Endothelial cell of umbilical vein (primary cell): ENCODE measurements around the gene LGALS3BP. TPM values are rescaled to one million over a fixed set of nuclear protein-coding genes. Genes with fewer than 3 reads are reported as not detected.

ENCODE experiments used
- BruUV-seq: library from RNA; stranded (reverse); fragments of 400-500 nt; replicated peaks from 2 replicates; lab custom pipeline; 2021; lab: Mats Ljungman, UMichigan
- CTCF ChIA-PET: fragments of 300-600, 350-600 bp; sonication (Branson Sonifier 250); formaldehyde crosslinking; loops from one replicate; lab custom pipeline; 2021; ENCODE audit warnings: antibody characterized with exemption, inconsistent platforms; lab: Charles Lee
- POLR2A ChIA-PET: fragments of 300-600, 350-600 bp; sonication (Branson Sonifier 250); formaldehyde crosslinking; loops from one replicate; lab custom pipeline; 2021; ENCODE audit warnings: antibody characterized with exemption, inconsistent platforms; lab: Charles Lee
- DNase-seq: peaks from one replicate; pipeline ENCODE4 v3.0.0-alpha.2; 2011; ENCODE audit warnings: low read depth, low spot score
- FAIRE-seq: peaks from 2 replicates; lab custom pipeline; 2011; peaks lifted over from hg19 to GRCh38; lab: Jason Lieb, UNC
- H2AFZ ChIP-seq: 2 replicates; pipeline ENCODE4 v1.6.0; 2012; ENCODE audit warnings: low read depth, low read length, control low read depth, inconsistent platforms
- H3K27ac ChIP-seq: 2 replicates; pipeline ENCODE4 v1.5.1; 2011; ENCODE audit warnings: low read depth, mild to moderate bottlenecking, control low read depth, low read length, moderate library complexity; ENCODE audit not compliant: insufficient read depth
- H3K27me3 ChIP-seq, 2 experiments: 2 replicates each; pipeline versions ENCODE4 v1.6.0 to v1.6.1; 2011; ENCODE audit warnings: low read length in 2 of 2, mixed read lengths in 1 of 2; ENCODE audit not compliant: control insufficient read depth in 2 of 2, insufficient read depth in 2 of 2
- H3K36me3 ChIP-seq, 2 experiments: 2 replicates in 1 of 2; 3 replicates in 1 of 2; pipeline ENCODE4 v1.5.1; 2011; ENCODE audit warnings: low read length in 2 of 2, mild to moderate bottlenecking in 1 of 2, moderate library complexity in 1 of 2; ENCODE audit not compliant: control insufficient read depth in 2 of 2, insufficient read depth in 2 of 2; ENCODE audit errors: extremely low read depth in 1 of 2
- H3K4me1 ChIP-seq: 3 replicates; pipeline ENCODE4 v1.5.1; 2011; ENCODE audit warnings: mild to moderate bottlenecking, low read length; ENCODE audit not compliant: control insufficient read depth, insufficient read depth; ENCODE audit errors: extremely low read depth
- H3K4me2 ChIP-seq: 2 replicates; pipeline ENCODE4 v1.6.1; 2011; ENCODE audit warnings: low read length, control low read depth, mixed read lengths; ENCODE audit not compliant: insufficient read depth
- H3K4me3 ChIP-seq, 3 experiments: fragments of 200-600 bp in 1 of 3; sonication (generic), shearing (Covaris generic) in 1 of 3; replicated peaks in 1 of 3; 2 replicates each; pipeline ENCODE4 v1.5.1; 2011 to 2016; ENCODE audit warnings: control low read depth in 3 of 3, low read length in 3 of 3, mild to moderate bottlenecking in 2 of 3, inconsistent platforms in 1 of 3, low read depth in 1 of 3, moderate library complexity in 1 of 3; ENCODE audit not compliant: insufficient read depth in 1 of 3
- H3K79me2 ChIP-seq: 2 replicates; pipeline ENCODE4 v1.6.0; 2012; ENCODE audit warnings: low read length, inconsistent platforms; ENCODE audit not compliant: control insufficient read depth, insufficient read depth
- H3K9ac ChIP-seq: replicated peaks from 2 replicates; pipeline ENCODE3; 2011; ENCODE audit warnings: low read length, control low read depth; ENCODE audit not compliant: insufficient read depth; ENCODE audit errors: extremely low read depth
- H3K9me1 ChIP-seq: replicated peaks from 3 replicates; pipeline ENCODE4 v1.6.0; 2011; ENCODE audit warnings: mild to moderate bottlenecking, low read length; ENCODE audit not compliant: control insufficient read depth, insufficient read depth; ENCODE audit errors: extremely low read depth
- H3K9me3 ChIP-seq: replicated peaks from 2 replicates; pipeline ENCODE4 v1.5.1; 2012; ENCODE audit warnings: low read length, inconsistent platforms; ENCODE audit not compliant: control insufficient read depth, insufficient read depth
- H4K20me1 ChIP-seq: replicated peaks from 2 replicates; pipeline ENCODE3; 2011; ENCODE audit warnings: mild to moderate bottlenecking, low read length; ENCODE audit not compliant: control insufficient read depth, insufficient read depth; ENCODE audit errors: extremely low read depth
- CTCF ChIP-seq, 2 donors: IDR thresholded peaks; 1 replicate in 1 of 2; 2 replicates in 1 of 2; pipeline ENCODE4 v1.5.1; 2011; ENCODE audit warnings: low read length in 2 of 2, mild to moderate bottlenecking in 2 of 2, moderate library complexity in 2 of 2, control low read depth in 1 of 2, inconsistent platforms in 1 of 2, low read depth in 1 of 2; ENCODE audit not compliant: insufficient read depth in 1 of 2; ENCODE audit errors: extremely low read depth in 1 of 2
- EZH2 ChIP-seq: IDR thresholded peaks from 2 replicates; pipeline ENCODE4 v1.6.1; 2012; ENCODE audit warnings: borderline replicate concordance, low read depth, mild to moderate bottlenecking, moderate library complexity, low read length, inconsistent platforms; ENCODE audit not compliant: severe bottlenecking
- FOS ChIP-seq: IDR thresholded peaks from 2 replicates; pipeline ENCODE4 v1.6.1; 2011; ENCODE audit warnings: mild to moderate bottlenecking, low read length, moderate library complexity, borderline replicate concordance; ENCODE audit not compliant: insufficient read depth
- GATA2 ChIP-seq: IDR thresholded peaks from 2 replicates; pipeline ENCODE4 v1.7.0; 2011; ENCODE audit warnings: low read depth, mild to moderate bottlenecking, moderate library complexity, mixed read lengths, low read length; ENCODE audit not compliant: insufficient read length, insufficient read depth
- JUN ChIP-seq: IDR thresholded peaks from 2 replicates; pipeline ENCODE4 v1.6.1; 2011; ENCODE audit warnings: borderline replicate concordance, low read depth; ENCODE audit not compliant: insufficient read length, insufficient read depth
- MAX ChIP-seq: IDR thresholded peaks from 2 replicates; pipeline ENCODE4 v1.6.1; 2011; ENCODE audit not compliant: insufficient read depth, insufficient read length
- MYC ChIP-seq: IDR thresholded peaks from one replicate; pipeline ENCODE4 v1.6.1; 2011; ENCODE audit warnings: mild to moderate bottlenecking, low read depth, low read length
- POLR2A ChIP-seq: IDR thresholded peaks from 2 replicates; pipeline ENCODE4 v1.6.1; 2012; ENCODE audit warnings: low read depth, mild to moderate bottlenecking, control low read depth, low read length
- POLR2AphosphoS5 ChIP-seq: IDR thresholded peaks from 2 replicates; pipeline ENCODE4 v1.6.1; 2012; ENCODE audit warnings: low read depth, mild to moderate bottlenecking, control low read depth, low read length, moderate library complexity; ENCODE audit not compliant: insufficient read depth
- dilution Hi-C: fragments of 300-500 bp; cut with MboI; formaldehyde crosslinking; loops from one replicate; pipeline ENCODE4 v1.15.0; 2019; ENCODE audit warnings: low sequenced_read_pairs; ENCODE audit not compliant: extremely low pct_ligation_motif_present
- intact Hi-C: fragments of 100-400 bp; cut with micrococcal nuclease; formaldehyde crosslinking; loops from one replicate; pipeline ENCODE4 v1.10.0; 2022
- polyA plus RNA-seq, 4 experiments: library from polyadenylated mRNA; depleted of rRNA in 3 of 4; stranded (reverse) in 3 of 4; unstranded in 1 of 4; fragments of >200 nt; gene quantifications; 2 replicates each; pipeline versions ENCODE4 v1.2.1 to v1.2.3, GENCODE V29; 2011 to 2012; ENCODE audit warnings: missing spikeins in 1 of 4
- total RNA-seq: library from RNA; stranded (reverse); gene quantifications from 2 replicates; pipeline ENCODE4 v1.2.3, GENCODE V29; 2021

LGALS3BP gene
- total and polyA plus RNA-seq, 2 donors (not counting 3 experiments of a cell fraction or from before 2014, with no cell fraction given) = 0.77 to 1.3 TPM

- BruUV-seq = no TSS peak
- Histone ChIP-seq H3K9me3 (no peaks in the 10 kb centered on the region), H3K27me3 (no peaks in the 10 kb centered on the region), H3K36me3 (peaks cover 9 to 32% of the 10 kb centered on the region in 2 experiments), H3K4me2 (no peak overlapping the region), H3K4me1 (peaks cover 14% of the 10 kb centered on the region), H4K20me1 (no peaks in the 10 kb centered on the region), H3K9me1 (no peaks in the 10 kb centered on the region), H3K4me3 (no peak overlapping the region), H2AFZ (no peak overlapping the region), H3K79me2 (peaks cover 61% of the 10 kb centered on the region), H3K27ac (no peak overlapping the region), H3K9ac (no peak overlapping the region)
- FAIRE-seq (no peak), DNase-seq (no peak)
- intact Hi-C loops (no loop called here), dilution Hi-C loops (no loop called here)
- ChIA-PET CTCF (no interaction called here), POLR2A (no interaction called here)
- TF ChIP-seq EZH2 (no peak), POLR2AphosphoS5 (no peak), CTCF (IDR thresholded peaks at IDR 0.05; ENCODE audit: extremely low read depth in 1 of 2, insufficient read depth in 1 of 2, low read depth in 1 of 2, low read length in 2 of 2) (no peak), MYC (no peak), MAX (no peak), GATA2 (no peak), JUN (no peak), FOS (no peak), POLR2A (no peak)
Observed at GRCh38 chr17:78997231-78997741, 17.6 kb upstream of the LGALS3BP start.
